Stomach (tissue), 19 donors: ENCODE results near the gene ATG12. TPM values are rescaled to one million over a fixed set of nuclear protein-coding genes. Genes with fewer than 3 reads are reported as not detected.
A peak's percentile ranks its signal among the peaks of the same experiment; 100 is the strongest.
"Not testable (repeated sequence)": the region's sequence is repeated elsewhere in the genome, so short reads cannot be mapped to it uniquely, and the experiment has no call there.

Experiments
- DNase-seq, 2 donors: peaks; one replicate each; pipeline versions ENCODE4 v3.0.0 to v3.0.0-alpha.2; 2013 to 2019
- H3K27ac ChIP-seq, 5 donors: fragments of 200-600 bp in 4 of 5; sonication (generic) in 4 of 5; one replicate each; pipeline ENCODE4 v1.5.1; 2013 to 2019; ENCODE audit warnings: mild to moderate bottlenecking in 1 of 5, moderate library complexity in 1 of 5
- H3K27me3 ChIP-seq, 3 donors: fragments of 200-600 bp; sonication (generic); one replicate each; pipeline ENCODE4 v1.5.1; 2017 to 2019; ENCODE audit warnings: mixed run types in 1 of 3
- H3K36me3 ChIP-seq, 4 donors: fragments of 200-600 bp; sonication (generic); 1 replicate in 3 of 4; 2 replicates in 1 of 4; pipeline ENCODE4 v1.5.1; 2016 to 2019
- H3K4me1 ChIP-seq, 4 donors: fragments of 200-600 bp; sonication (generic); one replicate each; pipeline ENCODE4 v1.5.1; 2016 to 2019
- H3K4me3 ChIP-seq, 4 donors: fragments of 200-600 bp; sonication (generic) in 3 of 4; one replicate each; pipeline ENCODE4 v1.5.1; 2016 to 2019; ENCODE audit warnings: mild to moderate bottlenecking in 1 of 4
- H3K9me3 ChIP-seq, 4 donors: fragments of 200-600 bp; sonication (generic); one replicate each; pipeline ENCODE4 v1.5.1; 2016 to 2019
- EP300 ChIP-seq: sonication (generic); formaldehyde crosslinking; IDR thresholded peaks from one replicate; pipeline ENCODE4 v1.6.1; 2017; ENCODE audit warnings: antibody characterized with exemption
- POLR2A ChIP-seq, 4 donors: fragments of 450-650 bp; IDR thresholded peaks; one replicate each; pipeline ENCODE4 v1.6.1; 2016; ENCODE audit warnings: antibody characterized with exemption in 4 of 4, control low read depth in 2 of 4, mild to moderate bottlenecking in 1 of 4, moderate library complexity in 1 of 4
- POLR2AphosphoS5 ChIP-seq, 3 donors: sonication (generic); formaldehyde crosslinking; IDR thresholded peaks; one replicate each; pipeline ENCODE4 v1.6.1; 2016; ENCODE audit warnings: antibody characterized with exemption in 3 of 3
- WGBS, 5 donors: extraction: QIAGEN DNeasy Blood & Tissue Kit in 3 of 5; methylation state at CpG; one replicate each; pipeline versions ENCODE4 v1.1.5 to v1.1.7; 2013 to 2018; 5-methylcytosine and 5-hydroxymethylcytosine counted together
- intact Hi-C: fragments of 100-400 bp; cut with DNase I; formaldehyde crosslinking; loops from one replicate; pipeline ENCODE4 v1.15.1; 2023; ENCODE audit warnings: low total_unique reads
- long read RNA-seq, 10 donors: transcript quantifications; one replicate each; lab custom pipeline, GENCODE V29; 2026
- polyA plus RNA-seq, 3 donors: library from polyadenylated mRNA; stranded (reverse); fragments of 200-250 nt; gene quantifications; one replicate each; pipeline ENCODE4 v1.2.3, GENCODE V29; 2013
- total RNA-seq, 5 donors: library from RNA; depleted of rRNA; stranded (reverse); fragments of >200 nt; gene quantifications; one replicate each; pipeline versions ENCODE4 v1.1.0 to v1.2.3, GENCODE V29; 2014 to 2016
- TF ChIP-seq, protein P1 (sequence below), 7 experiments: fragments of 450-650 bp in 4 of 7; fragments of 200-600 bp in 3 of 7; sonication (generic) in 3 of 7; IDR thresholded peaks; one replicate each; pipeline ENCODE4 v1.5.1; 2016 to 2019; ENCODE audit warnings: antibody characterized with exemption in 7 of 7, control low read depth in 2 of 7, mild to moderate bottlenecking in 1 of 7
- donor health status: healthy with polysubstance abuse.
- donor health status: Bipolar disorder and iron deficiency.
- donor health status: healthy.

ATG12 gene
- total RNA-seq: 10 to 100 TPM; 15.2 to 73.3 (median 44.5) TPM
- 10 to 100 TPM; 21.0 to 46.7 (median 30.3) TPM for polyA plus RNA-seq
- long read RNA-seq, donor 1, full-length matches to known transcripts: 12 of 62 reads
- long read RNA-seq, donor 1, partial matches to known transcripts: 0 of 62 reads
- long read RNA-seq, donor 1, other reads (novel, unspliced or antisense): 50 of 62 reads
- long read RNA-seq, donor 2, full-length matches to known transcripts: 14 of 14 reads
- long read RNA-seq, donor 2, partial matches to known transcripts: 0 of 14 reads
- long read RNA-seq, donor 2, other reads (novel, unspliced or antisense): 0 of 14 reads
- long read RNA-seq, donor 3, full-length matches to known transcripts: 7 of 7 reads
- long read RNA-seq, donor 3, partial matches to known transcripts: 0 of 7 reads
- long read RNA-seq, donor 3, other reads (novel, unspliced or antisense): 0 of 7 reads
- long read RNA-seq, donor 4, full-length matches to known transcripts: 3 of 3 reads
- long read RNA-seq, donor 4, partial matches to known transcripts: 0 of 3 reads
- long read RNA-seq, donor 4, other reads (novel, unspliced or antisense): 0 of 3 reads
- long read RNA-seq, donor 5, full-length matches to known transcripts: 13 of 13 reads
- long read RNA-seq, donor 5, partial matches to known transcripts: 0 of 13 reads
- long read RNA-seq, donor 5, other reads (novel, unspliced or antisense): 0 of 13 reads
- long read RNA-seq, donor 6, full-length matches to known transcripts: 28 of 28 reads
- long read RNA-seq, donor 6, partial matches to known transcripts: 0 of 28 reads
- long read RNA-seq, donor 6, other reads (novel, unspliced or antisense): 0 of 28 reads
- long read RNA-seq, donor 7, full-length matches to known transcripts: 19 of 19 reads
- long read RNA-seq, donor 7, partial matches to known transcripts: 0 of 19 reads
- long read RNA-seq, donor 7, other reads (novel, unspliced or antisense): 0 of 19 reads
- long read RNA-seq, donor 8, full-length matches to known transcripts: 18 of 18 reads
- long read RNA-seq, donor 8, partial matches to known transcripts: 0 of 18 reads
- long read RNA-seq, donor 8, other reads (novel, unspliced or antisense): 0 of 18 reads
- long read RNA-seq, donor 9, full-length matches to known transcripts: 13 of 13 reads
- long read RNA-seq, donor 9, partial matches to known transcripts: 0 of 13 reads
- long read RNA-seq, donor 9, other reads (novel, unspliced or antisense): 0 of 13 reads
- long read RNA-seq, donor 10, full-length matches to known transcripts: 6 of 12 reads
- long read RNA-seq, donor 10, partial matches to known transcripts: 6 of 12 reads
- long read RNA-seq, donor 10, other reads (novel, unspliced or antisense): 0 of 12 reads

DNA sequence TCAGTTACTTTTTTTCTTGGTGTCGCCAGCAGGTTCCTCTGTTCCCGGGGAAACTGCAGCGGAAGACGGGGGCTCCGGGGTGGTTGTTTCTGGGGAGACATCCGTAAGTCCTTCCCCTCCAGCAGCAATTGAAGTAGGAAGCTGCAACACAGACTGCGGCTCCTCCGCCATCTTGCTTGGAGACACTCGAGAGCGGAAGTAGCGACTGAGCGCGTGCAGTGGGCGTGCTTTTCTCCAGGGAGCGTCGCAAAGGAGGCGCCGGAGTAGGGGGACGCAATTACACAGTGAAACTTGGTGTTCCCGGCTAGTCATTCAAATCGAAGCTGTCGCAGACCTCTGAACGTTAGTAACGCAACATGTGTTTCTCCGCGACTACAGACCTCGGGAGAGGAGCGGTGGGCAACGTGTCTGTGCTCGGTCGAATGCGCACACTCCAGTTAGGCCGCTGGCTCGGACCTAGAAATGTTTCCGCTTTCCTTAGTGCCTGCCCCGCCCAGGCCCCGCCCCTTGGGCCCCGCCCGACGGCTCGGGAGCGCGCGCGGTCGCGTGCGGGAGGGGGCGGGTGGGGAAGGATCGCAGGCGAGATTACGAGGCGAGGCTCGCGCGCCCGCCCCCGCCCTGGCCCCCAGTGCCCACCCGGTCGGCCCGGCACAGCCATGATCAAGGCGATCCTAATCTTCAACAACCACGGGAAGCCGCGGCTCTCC, at the start of gene ATG12, which contains the start of gene AP3S1:
Gene ATG12 (minus strand): TSS at position 184 of the 707 bp plus-strand sequence. CDS start 13 bp downstream, at position 171.
Gene AP3S1 (plus strand): TSS at position 554 of the 707 bp plus-strand sequence. CDS start 103 bp downstream, at position 657.
- H3K27ac ChIP-seq: peak within 1 kb of the TSS; percentile 88 to 97 (median 95)
- peak; percentile 90 to 97 for DNase-seq
- intact Hi-C loops: no loop called here
- H3K36me3 ChIP-seq: peaks cover 8 to 13% (median 11%) of the 10 kb centered on the region in 4 donors
- no peaks in the 10 kb centered on the region for H3K9me3 ChIP-seq
- no peaks in the 10 kb centered on the region for H3K27me3 ChIP-seq
- H3K4me3 ChIP-seq: peak within 1 kb of the TSS; percentile 65 to 94 (median 87)
- WGBS, 5 donors: 3 to 10% (median 8%) methylated on average over 11 to 65 of the region's 65 CpGs
- TF ChIP-seq, protein P1, sequence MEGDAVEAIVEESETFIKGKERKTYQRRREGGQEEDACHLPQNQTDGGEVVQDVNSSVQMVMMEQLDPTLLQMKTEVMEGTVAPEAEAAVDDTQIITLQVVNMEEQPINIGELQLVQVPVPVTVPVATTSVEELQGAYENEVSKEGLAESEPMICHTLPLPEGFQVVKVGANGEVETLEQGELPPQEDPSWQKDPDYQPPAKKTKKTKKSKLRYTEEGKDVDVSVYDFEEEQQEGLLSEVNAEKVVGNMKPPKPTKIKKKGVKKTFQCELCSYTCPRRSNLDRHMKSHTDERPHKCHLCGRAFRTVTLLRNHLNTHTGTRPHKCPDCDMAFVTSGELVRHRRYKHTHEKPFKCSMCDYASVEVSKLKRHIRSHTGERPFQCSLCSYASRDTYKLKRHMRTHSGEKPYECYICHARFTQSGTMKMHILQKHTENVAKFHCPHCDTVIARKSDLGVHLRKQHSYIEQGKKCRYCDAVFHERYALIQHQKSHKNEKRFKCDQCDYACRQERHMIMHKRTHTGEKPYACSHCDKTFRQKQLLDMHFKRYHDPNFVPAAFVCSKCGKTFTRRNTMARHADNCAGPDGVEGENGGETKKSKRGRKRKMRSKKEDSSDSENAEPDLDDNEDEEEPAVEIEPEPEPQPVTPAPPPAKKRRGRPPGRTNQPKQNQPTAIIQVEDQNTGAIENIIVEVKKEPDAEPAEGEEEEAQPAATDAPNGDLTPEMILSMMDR (IDR thresholded peaks at IDR 0.05): peak in 1 of 7 experiments; percentile 20
- peak; percentile 41 for TF ChIP-seq EP300
- TF ChIP-seq POLR2AphosphoS5 (IDR thresholded peaks at IDR 0.05): peak; percentile 92 to 96 (median 92)
- TF ChIP-seq POLR2A (IDR thresholded peaks at IDR 0.05): peak in 2 of 4 donors; percentile 74 to 78
- H3K4me1 ChIP-seq: peaks cover 34 to 79% (median 63%) of the 10 kb centered on the region in 4 donors

DNA sequence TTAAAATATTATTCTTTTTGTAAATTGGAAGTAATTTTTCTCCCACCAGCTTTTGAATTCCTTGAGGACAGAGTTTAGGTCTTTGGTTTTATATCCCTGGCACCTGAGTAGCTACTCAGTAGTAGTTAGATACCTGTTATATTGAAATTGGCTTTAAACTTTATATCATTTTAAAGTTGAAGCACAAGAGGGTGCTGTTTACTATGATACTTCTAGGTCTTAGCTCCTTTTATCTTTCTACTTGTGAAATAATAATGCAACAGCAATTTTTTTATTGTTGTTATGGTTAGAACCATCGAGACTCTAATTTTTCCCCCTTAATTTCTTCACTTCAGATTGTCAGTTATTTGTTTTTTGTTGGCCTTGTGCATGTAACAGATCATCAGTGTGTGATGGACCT, 46.7 kb upstream of the ATG12 start:
- no peak overlapping the region for H3K4me3 ChIP-seq
- TF ChIP-seq, protein P1 (IDR thresholded peaks at IDR 0.05): peak in 1 of 7 experiments; percentile 5
- TF ChIP-seq POLR2A (IDR thresholded peaks at IDR 0.05): no peak
- 62 to 74% (median 67%) methylated on average over 1 of the region's 1 CpG for WGBS, 5 donors
- no peaks in the 10 kb centered on the region for H3K27me3 ChIP-seq
- peak in 1 of 2 donors; percentile 35 for DNase-seq
- H3K4me1 ChIP-seq: no peaks in the 10 kb centered on the region
- H3K9me3 ChIP-seq: no peaks in the 10 kb centered on the region
- H3K27ac ChIP-seq: no peak overlapping the region
- H3K36me3 ChIP-seq: peaks cover 0 to 11% (median 4%) of the 10 kb centered on the region in 4 donors
- intact Hi-C loops: no loop called here

DNA sequence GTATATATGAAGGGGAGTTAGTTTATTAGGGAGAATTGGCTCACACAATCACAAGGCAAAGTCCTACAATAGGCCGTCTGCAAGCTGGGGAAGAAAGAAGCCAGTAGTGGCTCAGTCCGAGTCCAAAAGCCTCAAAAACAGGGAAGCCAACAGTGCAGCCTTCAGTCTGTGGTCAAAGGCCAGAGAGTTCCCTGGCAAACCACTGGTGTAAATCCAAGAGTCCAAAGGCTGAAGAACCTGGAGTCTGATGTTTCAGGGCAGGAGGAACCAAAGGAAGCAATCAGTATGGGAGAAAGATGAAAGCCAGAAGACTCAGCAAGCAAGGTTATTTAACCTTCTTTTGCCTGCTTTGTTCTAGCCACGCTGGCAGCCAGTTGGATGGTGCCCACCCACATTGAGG, 43.8 kb upstream of the ATG12 start:
- intact Hi-C loops, DNase-seq, H3K4me1 ChIP-seq, H3K27me3 ChIP-seq, H3K27ac ChIP-seq, H3K4me3 ChIP-seq, H3K9me3 ChIP-seq: not testable (repeated sequence)
- WGBS, 5 donors: 61 to 88% (median 64%) methylated on average over 3 of the region's 3 CpGs
- peaks cover 0 to 18% (median 9%) of the 10 kb centered on the region in 4 donors for H3K36me3 ChIP-seq

DNA sequence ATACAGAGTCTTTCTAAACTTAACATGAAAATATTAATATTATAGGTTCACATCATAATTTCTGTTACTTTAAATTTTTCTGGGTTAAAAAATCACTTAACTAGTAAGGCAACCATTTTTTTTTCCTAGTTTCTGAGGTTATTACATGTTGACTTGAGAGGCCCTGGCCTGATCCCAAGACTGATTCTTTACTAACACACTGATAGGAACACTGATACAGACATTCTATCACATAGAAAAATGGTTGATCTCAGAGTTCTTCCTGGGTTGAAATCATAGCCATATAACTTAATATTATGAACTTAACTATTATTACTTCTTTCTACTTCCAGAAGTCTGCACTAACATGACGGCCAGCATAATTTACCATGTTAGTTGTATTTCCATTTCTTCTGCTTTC, 43.3 kb upstream of the ATG12 start:
- H3K4me1 ChIP-seq: no peaks in the 10 kb centered on the region
- intact Hi-C loops: no loop called here
- no peak overlapping the region for H3K4me3 ChIP-seq
- no peak overlapping the region for H3K27ac ChIP-seq
- H3K27me3 ChIP-seq: no peaks in the 10 kb centered on the region
- TF ChIP-seq EP300 (no peak), POLR2AphosphoS5 (IDR thresholded peaks at IDR 0.05) (no peak), POLR2A (IDR thresholded peaks at IDR 0.05) (no peak)
- TF ChIP-seq, protein P1 (IDR thresholded peaks at IDR 0.05): no peak
- H3K9me3 ChIP-seq: no peaks in the 10 kb centered on the region
- 92 to 100% (median 94%) methylated on average over 1 of the region's 1 CpG for WGBS, 5 donors
- H3K36me3 ChIP-seq: peaks cover 0 to 18% (median 9%) of the 10 kb centered on the region in 4 donors
- no peak for DNase-seq

DNA sequence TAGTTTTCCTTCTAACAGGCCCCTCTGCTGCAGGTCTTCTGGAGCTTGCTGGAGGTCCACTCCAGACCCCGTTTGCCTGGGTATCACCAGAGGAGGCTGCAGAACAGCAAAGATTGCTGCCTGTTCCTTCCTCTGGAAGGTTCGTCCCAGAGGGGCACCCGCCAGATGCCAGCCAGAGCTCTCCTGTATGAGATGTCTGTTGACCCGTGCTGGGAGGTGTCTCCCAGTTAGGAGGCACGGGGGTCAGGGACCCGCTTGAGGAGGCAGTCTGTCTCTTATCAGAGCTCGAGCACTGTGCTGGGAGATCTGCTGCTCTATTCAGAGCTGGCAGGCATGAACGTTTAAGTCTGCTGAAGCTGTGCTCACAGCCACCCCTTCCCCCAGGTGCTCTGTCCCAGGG, 41.1 kb upstream of the ATG12 start:
- H3K9me3 ChIP-seq, H3K4me3 ChIP-seq, DNase-seq, intact Hi-C loops, H3K4me1 ChIP-seq, H3K27ac ChIP-seq, H3K27me3 ChIP-seq: not testable (repeated sequence)
- H3K36me3 ChIP-seq: peaks cover 0 to 22% (median 9%) of the 10 kb centered on the region in 4 donors
- WGBS, 5 donors: 91 to 100% (median 96%) methylated on average over 7 to 8 of the region's 8 CpGs

DNA sequence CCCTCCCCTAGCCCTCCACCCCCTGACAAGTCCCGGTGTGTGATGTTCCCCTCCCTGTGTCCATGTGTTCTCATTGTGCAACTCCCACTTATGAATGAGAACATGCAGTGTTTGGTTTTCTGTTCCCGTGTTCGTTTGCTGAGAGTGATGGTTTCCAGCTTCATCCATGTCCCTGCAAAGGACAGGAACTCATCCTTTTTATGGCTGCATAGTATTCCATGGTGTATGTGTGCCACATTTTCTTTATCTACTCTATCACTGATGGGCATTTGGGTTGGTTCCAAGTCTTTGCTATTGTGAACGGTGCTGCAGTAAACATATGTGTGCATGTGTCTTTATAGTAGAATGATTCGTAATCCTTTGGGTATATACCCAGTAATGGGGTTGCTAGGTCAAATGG, 36.0 kb upstream of the ATG12 start:
- H3K9me3 ChIP-seq, H3K27me3 ChIP-seq, DNase-seq, H3K4me3 ChIP-seq, intact Hi-C loops, H3K27ac ChIP-seq, H3K4me1 ChIP-seq: not testable (repeated sequence)
- H3K36me3 ChIP-seq: peaks cover 0 to 23% (median 6%) of the 10 kb centered on the region in 4 donors
- WGBS, 5 donors: 92 to 98% (median 96%) methylated on average over 5 of the region's 5 CpGs
